Endometrium (tissue), 2 donors: ENCODE results near the gene PHF19.

Experiments used
- FAIRE-seq: peaks from 2 replicates; lab custom pipeline; 2012; peaks lifted over from hg19 to GRCh38; lab: Jason Lieb, UNC
- donor health status: control.
- donor health status: control.

Gene PHF19

DNA sequence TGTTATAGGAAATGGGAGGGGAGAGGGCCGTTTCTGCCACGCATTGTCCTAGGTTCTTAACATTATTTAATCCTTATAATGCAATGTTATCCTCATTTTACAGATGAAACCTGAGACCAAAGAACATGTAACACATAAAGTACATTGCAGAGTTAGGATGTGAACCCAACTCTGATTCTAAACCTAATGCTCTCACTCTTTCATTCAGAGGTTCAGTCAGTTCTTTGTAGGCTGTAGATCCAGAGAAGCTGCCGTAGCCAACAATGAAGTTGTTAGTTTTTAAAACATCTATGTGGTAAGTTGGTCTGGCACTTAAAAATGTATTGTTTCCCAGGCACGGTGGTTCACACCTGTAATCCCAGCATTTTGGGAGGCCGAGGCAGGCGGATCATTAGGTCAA lies 23.8 kb downstream of the PHF19 start:
- no peak for FAIRE-seq

DNA sequence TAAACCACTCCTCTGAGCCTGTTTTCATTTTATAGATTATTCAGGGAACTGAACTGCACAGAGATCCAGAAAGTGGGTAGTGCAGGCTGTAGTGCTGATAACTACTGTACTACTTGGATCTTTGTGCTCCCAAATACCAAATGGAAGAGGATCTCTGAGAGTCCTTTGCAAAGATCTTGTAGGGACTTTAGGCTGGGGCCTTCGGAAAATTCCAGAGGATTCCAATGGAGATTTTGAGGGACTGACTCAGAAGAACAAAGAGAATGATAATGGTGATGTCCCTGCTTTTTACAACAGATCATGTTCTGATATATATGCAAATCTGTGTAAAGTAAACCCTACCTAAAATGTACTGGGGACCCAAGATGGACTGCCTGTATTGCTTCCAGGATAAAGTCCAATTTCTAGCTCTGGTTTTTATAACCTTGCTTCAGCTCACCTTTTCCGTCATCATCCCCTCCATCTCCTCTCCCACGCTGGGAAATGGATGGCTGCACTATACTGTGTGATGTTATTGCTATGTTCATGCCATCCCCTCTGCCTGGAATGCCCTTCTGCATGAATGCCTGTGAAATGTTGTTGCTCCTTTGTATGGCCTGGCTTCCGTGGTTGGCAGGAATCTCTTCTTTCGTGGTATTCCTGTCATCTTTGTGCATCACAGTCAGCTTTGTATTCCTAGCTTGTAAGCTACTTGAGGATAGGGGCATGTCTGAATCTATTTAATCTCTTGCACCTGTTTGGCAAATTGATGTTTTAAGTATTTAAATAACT lies 24.6 kb downstream of the PHF19 start:
- no peak for FAIRE-seq

DNA sequence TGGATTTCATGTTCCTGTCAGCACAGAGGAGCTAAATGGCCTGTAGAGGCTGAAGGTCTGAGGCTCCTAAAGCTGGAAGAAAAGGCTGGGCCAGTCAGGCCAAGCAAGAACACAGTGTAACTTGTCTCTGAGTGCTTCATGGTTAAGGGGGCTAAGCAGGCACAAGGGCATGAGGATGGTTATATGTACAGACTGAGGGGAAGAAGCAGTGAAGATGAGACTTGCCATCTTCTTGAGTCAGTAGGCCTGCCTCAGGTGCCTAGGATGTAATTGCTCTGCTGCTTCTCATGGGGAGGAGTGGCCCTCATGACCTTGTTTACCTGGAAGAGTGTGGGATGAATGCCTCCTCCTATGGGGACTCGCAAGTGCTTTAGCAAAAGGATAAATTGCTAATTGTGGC lies 25.5 kb downstream of the PHF19 start:
- no peak for FAIRE-seq

DNA sequence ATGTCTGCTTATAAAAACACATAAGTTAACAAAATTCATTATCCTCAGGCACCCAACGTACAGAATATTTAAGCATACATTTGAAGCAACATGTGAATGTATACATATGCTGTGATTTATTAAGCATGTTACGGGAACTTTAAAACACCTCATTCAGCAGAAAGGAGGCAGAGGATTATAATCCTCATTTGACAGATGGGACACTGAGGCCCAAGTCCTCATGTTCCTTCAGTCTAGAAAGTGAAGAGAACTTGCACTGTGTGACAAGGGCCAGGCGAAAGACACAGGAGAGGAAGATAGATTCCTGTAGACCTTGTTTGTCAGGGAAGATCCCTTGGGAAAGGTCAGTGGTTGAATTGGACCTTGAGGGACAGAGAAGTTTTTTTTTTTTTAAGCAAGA lies 26.7 kb downstream of the PHF19 start:
- FAIRE-seq, result no peak

DNA sequence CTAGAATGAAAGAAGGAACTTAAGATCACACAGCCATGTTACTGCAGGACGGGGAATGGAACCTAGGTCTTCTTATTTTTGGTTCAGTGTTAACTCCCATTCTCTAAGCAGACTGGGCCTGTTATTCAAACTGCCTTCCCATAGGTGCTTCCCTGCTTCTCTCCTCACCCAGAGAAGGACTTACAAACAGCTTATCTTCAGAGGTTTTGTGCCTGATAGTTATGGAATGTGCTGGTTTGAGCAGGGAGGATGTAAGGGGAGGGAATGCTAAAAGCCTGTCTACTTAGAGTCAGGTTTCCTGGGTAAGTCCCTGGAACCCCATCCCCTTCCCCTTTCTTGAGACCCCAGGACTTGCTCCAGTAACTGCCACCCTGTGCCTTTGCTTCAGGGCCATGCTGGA lies 30.1 kb downstream of the PHF19 start:
- no peak for FAIRE-seq

DNA sequence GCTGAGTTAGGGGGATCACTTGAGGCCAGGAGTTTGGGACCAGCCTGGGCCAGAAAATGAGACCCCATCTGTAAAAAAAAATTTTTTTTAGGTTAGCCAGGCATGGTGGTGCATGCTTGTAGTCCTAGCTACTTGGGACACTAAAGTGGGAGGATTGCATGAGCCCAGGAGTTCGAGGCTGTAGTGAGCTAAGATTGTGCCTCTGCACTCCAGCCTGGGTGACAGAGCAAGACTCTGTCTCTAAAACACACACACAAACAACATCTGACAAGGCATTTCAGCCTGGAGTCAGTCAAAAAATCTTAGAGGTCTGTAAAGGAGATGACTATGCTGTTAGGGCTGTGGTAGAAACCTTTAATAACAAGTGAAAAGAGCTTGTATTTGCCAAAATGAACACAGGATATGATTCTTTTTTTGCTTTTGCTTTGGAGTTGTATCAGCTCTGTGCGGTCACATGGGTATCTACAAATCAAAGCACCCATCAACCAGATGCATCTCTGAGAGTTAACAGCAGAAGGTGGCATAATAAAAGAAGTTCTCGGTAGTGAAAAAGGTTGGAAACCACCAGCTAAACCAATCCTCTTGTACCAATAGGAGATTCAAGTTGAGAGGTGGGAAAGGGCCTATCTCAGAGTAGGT lies 30.6 kb downstream of the PHF19 start:
- FAIRE-seq, result no peak

DNA sequence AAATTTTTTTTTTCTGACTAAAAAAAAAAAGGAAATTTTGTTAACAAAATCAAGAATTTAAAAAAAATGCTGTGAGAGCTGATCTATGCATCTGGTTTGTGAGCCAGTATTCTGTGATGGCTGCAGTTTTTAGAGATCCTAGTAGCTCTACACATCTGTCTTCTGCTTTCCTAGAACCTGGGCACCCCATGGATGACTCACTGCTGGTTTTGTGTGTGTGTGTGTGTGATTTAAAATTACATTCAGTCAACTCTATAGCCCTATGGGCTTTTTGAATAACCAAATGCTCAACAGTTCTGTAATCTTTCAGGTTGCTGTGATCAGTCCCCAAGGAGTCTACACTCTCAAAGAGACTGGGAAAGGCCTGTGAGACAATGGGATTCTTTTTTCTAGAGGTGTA lies 31.7 kb downstream of the PHF19 start:
- no peak for FAIRE-seq

DNA sequence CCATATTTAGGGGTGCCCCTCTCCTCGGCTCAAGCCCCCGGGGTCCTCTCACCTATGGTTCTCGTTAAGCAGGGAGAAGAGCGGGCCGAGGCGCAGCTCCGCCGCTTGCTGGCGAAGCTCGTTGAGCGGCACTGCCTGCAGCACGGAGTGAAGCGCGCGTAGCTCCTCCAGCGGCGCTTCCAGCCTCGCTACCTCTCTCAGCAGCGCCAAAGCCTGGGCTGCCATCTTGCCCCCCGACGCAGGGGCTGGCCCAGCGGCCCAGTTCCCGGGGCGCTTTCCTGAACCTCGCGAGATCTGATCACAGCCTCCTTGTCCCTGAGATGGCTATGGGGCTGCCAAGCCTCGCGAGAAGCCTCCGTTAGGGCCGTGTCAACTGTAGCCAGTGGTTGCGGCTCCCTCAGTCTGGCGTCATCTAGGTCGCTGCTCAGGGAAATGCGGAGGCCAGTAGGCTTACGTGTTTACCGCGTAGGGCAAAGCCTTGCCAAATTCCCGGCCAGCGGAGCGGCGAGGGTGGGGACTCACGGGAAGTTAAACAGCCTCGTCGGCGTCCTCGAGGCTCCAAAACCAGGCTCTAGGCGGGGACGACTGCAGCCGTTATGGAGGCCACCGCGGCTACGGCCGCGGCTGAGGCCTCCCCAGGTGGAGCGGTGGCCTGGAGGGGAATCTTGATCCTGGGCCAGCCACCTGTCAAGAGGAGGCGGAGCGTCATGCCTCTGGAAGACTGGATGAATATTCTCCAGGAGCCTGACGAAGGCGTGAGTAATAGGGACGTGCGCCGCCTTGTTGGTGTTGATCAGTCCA lies 34.1 kb downstream of the PHF19 start, which contains the start of gene PSMD5:
Gene PSMD5, minus strand, starts transcription at position 238 of the 801 bp plus-strand sequence. Its CDS starts 13 bp downstream, at position 225.
- FAIRE-seq, result peak; percentile 74

DNA sequence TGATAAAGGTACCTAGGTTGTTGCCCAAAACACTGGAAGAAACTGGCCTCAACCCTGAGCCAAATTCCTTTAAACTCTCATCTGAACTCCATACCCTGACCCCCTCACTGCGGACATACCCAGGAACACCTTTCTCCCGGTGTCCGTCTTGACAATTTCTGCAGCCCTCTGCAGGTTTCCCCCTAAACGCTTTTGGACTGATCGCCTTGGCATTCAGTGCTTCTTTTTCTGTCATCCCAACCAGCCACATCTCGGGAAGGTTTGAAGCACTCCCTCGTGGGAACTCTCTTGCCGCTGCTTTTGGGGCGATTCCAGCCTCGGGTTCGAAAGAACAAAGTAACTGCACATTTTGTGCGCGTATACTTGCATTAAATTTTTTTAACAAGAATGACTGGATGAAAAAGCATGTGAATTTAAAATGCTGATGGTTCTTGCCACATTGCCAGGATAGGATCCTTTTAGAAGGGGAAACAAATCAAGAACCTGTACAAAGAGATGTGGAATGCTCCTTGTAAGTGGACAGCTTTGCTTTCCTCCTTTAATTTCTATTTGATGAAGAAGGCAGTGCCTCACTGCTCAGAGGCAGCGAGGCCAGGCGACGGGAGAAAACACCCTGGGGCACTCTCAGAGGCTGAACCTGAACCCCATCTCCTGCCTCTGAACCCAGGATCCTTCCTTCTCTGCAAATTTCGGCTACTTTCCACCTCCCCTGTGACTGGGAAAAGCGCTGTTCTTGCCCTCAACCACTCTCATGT lies 34.9 kb downstream of the PHF19 start:
- FAIRE-seq, result no peak

DNA sequence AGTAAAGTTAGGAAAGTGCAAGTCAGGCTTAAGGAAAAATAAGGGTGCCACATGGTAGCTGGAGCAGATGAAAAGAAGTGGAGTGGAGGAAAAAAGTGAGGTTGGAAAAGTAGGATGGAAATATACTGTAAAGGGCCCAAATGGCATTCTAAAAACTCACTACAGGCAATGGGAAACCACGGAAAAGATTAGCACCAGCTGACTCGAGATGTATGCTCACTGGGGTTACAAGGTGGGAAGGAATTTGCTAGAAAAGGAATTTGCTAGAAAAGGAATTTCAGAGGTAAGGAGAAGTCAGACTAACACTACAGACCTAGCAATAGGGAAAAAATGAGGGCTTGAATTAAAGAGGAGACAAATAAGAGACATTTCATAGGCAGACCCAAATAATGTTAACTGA lies 37.8 kb downstream of the PHF19 start:
- no peak for FAIRE-seq

DNA sequence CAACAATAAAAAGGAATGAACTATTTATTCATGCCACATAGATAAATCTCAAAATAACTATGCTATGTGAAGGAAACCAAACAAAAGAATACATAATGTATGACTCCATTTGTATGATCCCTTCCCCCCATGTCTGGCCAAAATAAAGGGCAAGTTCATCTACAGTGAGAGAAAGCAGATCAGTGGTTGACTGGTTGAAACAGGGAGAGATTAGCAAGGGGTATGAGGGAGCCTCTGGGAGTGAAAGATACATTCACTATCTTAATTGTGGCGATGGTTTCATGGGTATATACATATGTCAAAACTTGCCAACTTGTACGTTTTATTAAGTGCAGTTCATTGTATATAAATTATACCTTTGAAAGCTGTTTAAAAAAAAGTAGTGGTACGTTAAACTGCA lies 39.1 kb downstream of the PHF19 start:
- FAIRE-seq, result no peak

DNA sequence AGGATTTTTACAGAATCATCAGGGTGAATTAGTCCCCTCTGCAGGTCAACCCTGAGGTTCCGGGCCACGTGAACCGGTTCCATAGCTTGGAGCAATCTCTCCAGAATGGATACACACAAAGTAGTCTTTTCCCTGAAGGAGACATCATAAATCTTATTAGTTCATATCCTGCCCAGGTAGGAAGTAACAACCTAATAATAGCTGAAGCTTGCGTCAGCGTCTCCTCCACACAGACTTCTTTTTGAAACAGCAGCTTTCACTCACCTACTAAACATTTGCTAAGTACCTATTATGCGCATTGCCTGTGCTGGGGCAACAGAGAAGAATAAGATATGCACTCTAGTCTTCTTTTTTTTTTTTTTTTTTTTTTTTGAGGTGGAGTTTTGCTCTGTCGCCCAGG lies 43.7 kb downstream of the PHF19 start:
- no peak for FAIRE-seq

DNA sequence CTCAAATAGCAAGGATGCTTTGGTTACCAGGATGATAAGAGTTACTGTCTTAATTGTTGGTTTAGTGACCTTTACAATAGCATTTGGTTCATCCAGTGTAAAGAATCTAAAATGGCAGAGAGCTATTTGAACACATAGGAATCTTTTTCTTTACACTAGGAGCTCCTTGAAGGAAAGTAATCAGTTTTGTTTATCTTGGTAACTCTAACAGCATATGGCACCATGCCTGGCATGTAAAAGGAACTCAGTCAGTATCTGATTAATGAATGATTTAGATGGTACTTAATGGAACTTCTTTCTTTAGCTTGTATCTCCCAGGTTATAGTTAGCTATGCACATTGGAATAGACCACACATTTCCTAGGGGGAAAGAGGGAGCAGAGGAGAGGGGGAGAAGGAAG lies 44.2 kb downstream of the PHF19 start:
- FAIRE-seq, result no peak

DNA sequence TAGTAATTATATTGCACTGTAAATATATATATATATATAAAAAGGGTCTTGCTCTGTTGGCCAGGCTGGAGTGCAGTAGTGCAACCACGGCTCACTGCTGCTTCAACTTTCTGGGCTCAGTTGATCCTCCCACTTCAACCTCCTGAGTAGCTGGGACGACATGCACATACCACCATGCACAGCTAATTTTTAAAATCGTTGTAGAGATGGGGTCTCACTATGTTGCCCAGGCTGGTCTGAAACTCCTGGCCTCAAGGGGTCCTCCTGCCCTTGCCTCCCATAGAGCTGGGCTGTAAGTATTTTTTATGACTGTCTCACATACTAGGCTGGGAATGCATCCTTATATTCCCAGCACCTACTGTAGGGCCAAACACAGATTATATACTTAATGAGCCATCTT lies 46.1 kb downstream of the PHF19 start:
- no peak for FAIRE-seq

DNA sequence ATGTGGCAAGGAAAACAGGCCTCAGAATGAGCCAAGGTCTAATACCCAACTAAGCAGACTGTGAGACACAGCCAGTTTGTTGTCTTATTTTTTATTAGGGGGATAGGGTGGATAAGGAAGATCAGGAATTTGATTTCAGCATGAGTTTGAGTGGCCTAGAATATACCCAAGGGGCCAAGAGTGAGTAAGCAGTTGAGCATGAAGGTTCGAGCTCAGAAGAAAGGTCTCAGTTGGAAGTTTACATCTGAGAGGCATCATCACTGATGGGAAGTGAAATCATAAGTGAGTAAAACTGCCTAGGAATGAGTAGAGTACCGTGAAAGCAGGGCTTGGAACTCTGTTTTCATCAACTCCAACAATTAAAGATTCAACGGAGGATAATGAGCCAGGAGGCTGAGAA lies 46.8 kb downstream of the PHF19 start:
- FAIRE-seq, result no peak

DNA sequence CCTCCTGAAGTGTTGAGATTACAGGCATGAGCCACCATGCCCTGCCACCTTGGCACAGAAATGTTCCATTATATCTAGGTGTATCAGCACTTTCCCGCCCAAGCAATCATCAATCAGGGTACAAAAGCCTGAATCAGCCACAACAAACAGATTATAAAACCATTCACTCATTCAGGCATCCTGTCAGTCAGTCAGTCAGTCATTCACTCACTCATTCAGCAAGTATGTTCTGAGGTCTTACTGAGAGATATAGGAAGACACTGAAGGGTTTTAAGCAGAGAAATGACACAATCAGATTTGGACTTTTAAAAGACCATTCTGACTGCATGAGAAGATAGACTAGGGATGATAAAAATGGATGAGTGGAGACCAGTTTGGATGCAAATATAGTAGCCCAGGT lies 47.3 kb downstream of the PHF19 start:
- FAIRE-seq, result no peak

DNA sequence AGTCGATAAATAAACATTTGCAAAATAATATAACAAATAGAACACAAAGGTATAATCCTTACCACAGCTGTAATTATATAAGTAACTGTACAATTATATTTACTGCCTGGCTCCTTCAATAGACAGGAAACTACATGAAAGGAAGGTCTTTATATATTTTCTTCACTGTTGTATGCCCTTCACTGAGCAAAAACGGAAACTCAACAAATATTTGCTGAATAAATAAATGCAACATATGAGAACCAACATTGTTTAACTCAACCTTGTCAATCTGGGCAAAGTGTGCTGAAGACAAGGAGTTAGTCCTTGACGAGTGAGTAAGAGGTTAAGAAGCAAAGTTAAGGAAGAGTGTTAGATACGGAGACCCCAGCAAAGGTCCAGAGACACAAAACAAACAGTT lies 56.9 kb downstream of the PHF19 start:
- FAIRE-seq, result no peak

DNA sequence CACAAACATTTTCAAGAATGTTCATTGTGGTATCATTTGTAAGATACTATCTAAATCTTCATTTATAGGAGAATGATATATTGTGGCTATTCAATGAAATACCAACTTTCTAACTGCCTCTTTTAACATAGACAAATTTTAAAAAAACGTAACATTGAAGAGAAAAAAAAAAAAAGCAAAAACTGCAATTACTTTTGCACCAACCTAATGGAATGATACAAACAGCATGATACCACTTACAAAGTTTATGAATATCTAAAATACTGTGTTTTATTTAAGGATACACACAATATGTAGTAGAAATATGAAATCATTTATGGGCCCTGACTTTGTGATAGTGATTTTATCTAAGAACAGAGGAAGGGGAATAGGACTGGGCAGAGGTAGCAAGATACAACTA lies 58.4 kb downstream of the PHF19 start:
- FAIRE-seq, result no peak

DNA sequence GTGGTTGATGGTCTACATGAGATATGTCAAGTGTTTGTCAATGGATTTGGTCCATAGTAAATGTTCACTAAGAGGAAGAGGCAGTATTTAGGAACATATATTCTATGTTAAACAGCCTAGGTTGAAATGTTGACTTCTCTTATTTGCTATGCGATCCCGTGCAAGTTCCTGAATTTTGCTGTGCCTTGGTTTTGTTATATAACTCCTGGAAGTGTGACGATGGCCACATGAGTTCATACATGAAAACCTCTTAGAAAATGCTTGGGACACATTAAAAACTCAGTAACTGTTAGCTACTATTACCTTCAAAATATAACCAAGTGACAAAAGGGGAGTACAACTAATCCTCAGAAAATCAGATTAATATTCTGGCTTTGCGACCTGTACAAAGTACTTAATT lies 61.9 kb downstream of the PHF19 start:
- FAIRE-seq, result no peak

DNA sequence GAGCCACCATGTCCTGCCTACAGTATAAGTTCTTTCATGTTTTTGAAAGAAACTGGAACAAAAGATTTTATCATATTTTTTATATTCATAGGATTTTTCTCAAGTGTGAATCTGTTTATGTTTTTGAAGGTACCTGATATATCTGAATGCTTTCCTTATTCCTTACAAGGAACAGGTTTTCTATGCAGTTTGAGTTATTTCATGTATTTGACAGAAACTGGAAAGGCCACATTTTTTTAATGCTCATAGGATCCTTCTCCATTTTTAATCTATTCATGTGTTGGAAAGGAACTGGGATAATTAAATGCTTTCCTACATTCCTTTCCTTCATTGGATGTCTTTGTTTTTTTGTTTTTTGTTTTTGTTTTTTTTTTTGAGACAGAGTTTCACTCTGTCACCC lies 68.1 kb downstream of the PHF19 start:
- FAIRE-seq, result no peak

DNA sequence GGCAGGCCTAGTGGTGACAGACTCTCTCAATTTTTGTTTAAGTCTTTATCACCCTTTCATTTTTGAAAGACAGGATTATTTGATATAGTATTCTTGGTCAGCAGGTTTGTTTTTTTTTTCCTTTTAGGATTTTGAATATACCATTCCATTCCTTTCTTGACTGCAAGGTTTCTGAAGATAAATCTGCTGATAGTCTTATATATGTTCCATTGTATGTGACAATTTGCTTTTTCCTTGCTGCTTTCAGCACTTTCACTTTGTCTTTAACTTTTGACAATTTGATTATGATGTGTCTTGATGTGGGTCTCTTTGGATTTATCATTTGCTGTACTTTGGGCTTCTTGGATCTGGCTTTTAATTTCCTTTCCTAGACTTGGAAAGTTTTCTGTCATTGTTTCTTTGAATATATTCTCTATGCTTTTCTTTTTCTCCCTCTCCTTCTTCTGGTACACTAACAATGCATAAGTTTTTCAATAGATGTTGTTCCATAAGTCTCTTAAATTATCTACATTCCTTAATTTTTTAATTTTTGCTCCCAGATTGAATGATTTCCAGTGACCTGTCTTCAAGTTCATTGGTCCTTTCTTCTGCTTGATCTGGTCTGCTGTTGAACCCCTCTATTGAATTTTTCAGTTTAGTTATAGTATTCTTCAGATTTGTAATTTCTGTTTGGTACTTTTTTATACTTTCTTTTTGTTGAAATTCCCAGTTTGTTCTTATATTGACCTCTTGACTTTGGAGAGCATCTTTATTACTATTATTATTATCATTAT lies 69.2 kb downstream of the PHF19 start:
- FAIRE-seq, result no peak
